ENCODE data around the gene HINT3. TPM values are rescaled to one million over a fixed set of nuclear protein-coding genes. Genes with fewer than 3 reads are reported as not detected.

HINT3 gene
- total and polyA plus RNA-seq, 2 of the 13 experiments (the other 11 are each of a cell fraction or from before 2014, with no cell fraction given) = 3.1 to 22.8 TPM

GRCh38 chr6:126017668-126018067 is 61.1 kb downstream of the HINT3 start:
- H3K27ac ChIP-seq (ENCODE audit: extremely low read length, insufficient read depth, low read length) = no peak overlapping the region
- no peak for FAIRE-seq
- in situ Hi-C loops (cut with HindIII; ENCODE audit: extremely low pct_ligation_motif_present, low pct_unique_long_range_greater_than_20kb) = no loop called here
- no peaks in the 10 kb centered on the region for H3K27me3 ChIP-seq (ENCODE audit: control insufficient read depth in 1 of 2, insufficient read depth in 2 of 2, low read length in 2 of 2)
- intact Hi-C loops (cut with micrococcal nuclease; ENCODE audit: unreplicated experiment) = no loop called here
- no peak for ATAC-seq
- H3K9ac ChIP-seq (ENCODE audit: insufficient read depth, low read depth, low read length) = no peak overlapping the region
- no peak overlapping the region for H3K4me3 ChIP-seq (replicated peaks in 1 of 3; ENCODE audit: insufficient read depth in 1 of 3, low read depth in 2 of 3, low read length in 3 of 3)
- no peaks in the 10 kb centered on the region for H3K4me1 ChIP-seq (ENCODE audit: insufficient read depth, low read length)
- no peak overlapping the region for H3K4me2 ChIP-seq (ENCODE audit: low read depth, low read length)
- peaks cover 27 to 68% of the 10 kb centered on the region in 2 experiments for H3K36me3 ChIP-seq (replicated peaks in 1 of 2; ENCODE audit: control insufficient read depth in 1 of 2, insufficient read depth in 2 of 2, low read length in 2 of 2)
- no peak for TF ChIP-seq FOXP1 (IDR thresholded peaks at IDR 0.05)
- TF ChIP-seq FOXP1 (CRISPR knock-in tag; IDR thresholded peaks at IDR 0.05) = 0 out of 2 replicates have a peak, but pooled peaks have one; percentile 35
- no peak for TF ChIP-seq ARNT (IDR thresholded peaks at IDR 0.05)
- peak; percentile 70; the same call in 1 of the 2 replicates for TF ChIP-seq CEBPB (IDR thresholded peaks at IDR 0.05; ENCODE audit: borderline replicate concordance, low read depth, low read length)
- no peak for TF ChIP-seq CERS6 (CRISPR knock-in tag; IDR thresholded peaks at IDR 0.05)
- ChIA-PET CTCF (ENCODE audit: low intra/inter-chr PET ratio, low total read pairs) (no interaction called here), POLR2A (interaction anchor here (1.4 kb wide), 1 partner anchor 31 kb away, joined by 3 read pairs; the partner anchor contains the start of gene TRMT11)
- no peaks in the 10 kb centered on the region for H4K20me1 ChIP-seq (ENCODE audit: insufficient read depth, low read length)
- BruUV-seq (replicated peaks) = no TSS peak
- no peak for DNase-seq (ENCODE audit: low spot score)
- H3K9me3 ChIP-seq (ENCODE audit: low read length) = no peaks in the 10 kb centered on the region
- no peaks in the 10 kb centered on the region for H3K79me2 ChIP-seq (ENCODE audit: insufficient read depth, low read length)
- H2AFZ ChIP-seq (ENCODE audit: low read length) = no peak overlapping the region

GRCh38 chr6:126020305-126021050 is 63.9 kb downstream of the HINT3 start:
- FAIRE-seq = no peak
- Histone ChIP-seq H3K36me3 (replicated peaks in 1 of 2; ENCODE audit: control insufficient read depth in 1 of 2, insufficient read depth in 2 of 2, low read length in 2 of 2) (peaks cover 23 to 72% of the 10 kb centered on the region in 2 experiments), H3K4me3 (replicated peaks in 1 of 3; ENCODE audit: insufficient read depth in 1 of 3, low read depth in 2 of 3, low read length in 3 of 3) (no peak overlapping the region), H3K4me1 (ENCODE audit: insufficient read depth, low read length) (no peaks in the 10 kb centered on the region), H3K79me2 (ENCODE audit: insufficient read depth, low read length) (no peaks in the 10 kb centered on the region), H3K9me3 (ENCODE audit: low read length) (no peaks in the 10 kb centered on the region), H3K9ac (ENCODE audit: insufficient read depth, low read depth, low read length) (no peak overlapping the region), H3K27me3 (ENCODE audit: control insufficient read depth in 1 of 2, insufficient read depth in 2 of 2, low read length in 2 of 2) (no peaks in the 10 kb centered on the region), H4K20me1 (ENCODE audit: insufficient read depth, low read length) (no peaks in the 10 kb centered on the region), H3K27ac (ENCODE audit: extremely low read length, insufficient read depth, low read length) (no peak overlapping the region), H3K4me2 (ENCODE audit: low read depth, low read length) (no peak overlapping the region), H2AFZ (ENCODE audit: low read length) (no peak overlapping the region)
- intact Hi-C loops (cut with micrococcal nuclease; ENCODE audit: unreplicated experiment) (no loop called here), in situ Hi-C loops (cut with HindIII; ENCODE audit: extremely low pct_ligation_motif_present, low pct_unique_long_range_greater_than_20kb) (no loop called here)
- CTCF ChIA-PET (ENCODE audit: low intra/inter-chr PET ratio, low total read pairs) = no interaction called here
- WGBS (ENCODE audit: low lambda C conversion rate) = 97% methylated on average over 5 of the region's 5 CpGs
- POLR2A ChIA-PET = no interaction called here
- no TSS peak for BruUV-seq (replicated peaks)
- ATAC-seq = no peak
- TF ChIP-seq SMYD3 (CRISPR knock-in tag; IDR thresholded peaks at IDR 0.05) (no peak), BCL6 (CRISPR knock-in tag; IDR thresholded peaks at IDR 0.05) (no peak), NFATC3 (CRISPR knock-in tag; IDR thresholded peaks at IDR 0.05) (no peak), GMEB1 (CRISPR knock-in tag; IDR thresholded peaks at IDR 0.05; ENCODE audit: borderline replicate concordance) (no peak), HDAC2 (CRISPR knock-in tag; IDR thresholded peaks at IDR 0.05) (no peak), ZNF362 (CRISPR knock-in tag; IDR thresholded peaks at IDR 0.05; ENCODE audit: borderline replicate concordance) (no peak), ZNF484 (CRISPR knock-in tag; IDR thresholded peaks at IDR 0.05; ENCODE audit: borderline replicate concordance, low read depth) (no peak), ZBTB1 (CRISPR knock-in tag; IDR thresholded peaks at IDR 0.05; ENCODE audit: borderline replicate concordance) (no peak), RBM22 (optimal IDR thresholded peaks at IDR 0.05; ENCODE audit: low read length) (peak; percentile 39)
- no peak for DNase-seq (ENCODE audit: low spot score)
